Activated T-cell treated with anti-CD3 and anti-CD28 coated beads, Interleukin-2, amount 50 U/mL, for 48 hours (primary cell): Measurements from ENCODE around the gene TJP2.

Source experiments
- DNase-seq, 2 experiments: peaks; one replicate each; pipeline ENCODE4 v3.0.0-alpha.2; 2020

Gene TJP2

DNA sequence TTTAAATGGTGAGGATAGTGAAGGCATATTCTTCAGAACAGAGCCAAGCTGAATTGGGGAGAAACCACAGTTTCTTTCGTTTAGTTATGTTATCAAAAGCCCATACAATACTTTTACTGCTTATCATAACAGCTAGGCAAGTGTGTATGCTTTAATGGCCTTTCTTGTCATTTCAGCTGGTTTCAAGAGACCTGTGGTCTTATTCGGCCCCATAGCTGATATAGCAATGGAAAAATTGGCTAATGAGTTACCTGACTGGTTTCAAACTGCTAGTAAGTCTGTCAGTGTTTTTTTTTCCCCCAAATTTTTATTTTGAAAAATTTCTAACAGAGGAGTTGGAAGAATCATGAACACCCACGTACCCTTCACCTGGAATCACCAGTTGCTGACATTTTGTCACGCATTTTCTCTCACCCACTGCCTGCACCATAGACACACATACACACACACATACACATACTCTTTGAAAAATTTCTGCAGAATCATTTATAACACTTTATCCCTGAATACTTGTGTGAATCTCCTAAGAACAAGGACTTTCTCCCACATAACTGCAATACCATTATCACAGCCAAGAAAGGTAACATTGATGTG, 63.7 kb downstream of the TJP2 start:
- DNase-seq: no peak

GRCh38 chr9:69243116-69243515, 69.0 kb downstream of the TJP2 start:
- DNase-seq: no peak

DNA sequence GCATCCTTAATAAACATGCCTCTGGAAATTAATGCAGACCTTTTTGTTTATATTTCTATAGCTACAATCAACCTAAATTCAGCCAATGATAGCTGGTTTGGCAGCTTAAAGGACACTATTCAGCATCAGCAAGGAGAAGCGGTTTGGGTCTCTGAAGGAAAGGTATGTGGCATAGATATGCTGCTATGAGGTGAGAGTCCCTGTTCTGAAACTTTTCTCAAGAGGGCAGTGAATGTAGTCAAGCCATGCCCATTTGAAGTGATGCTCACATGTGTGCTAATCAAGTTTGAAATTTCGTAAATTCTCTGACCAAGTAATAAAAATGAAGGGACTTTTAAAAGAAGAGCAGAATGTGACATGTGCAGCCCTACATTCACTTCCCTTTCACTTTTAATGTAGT, 72.6 kb downstream of the TJP2 start:
- DNase-seq: no peak

DNA sequence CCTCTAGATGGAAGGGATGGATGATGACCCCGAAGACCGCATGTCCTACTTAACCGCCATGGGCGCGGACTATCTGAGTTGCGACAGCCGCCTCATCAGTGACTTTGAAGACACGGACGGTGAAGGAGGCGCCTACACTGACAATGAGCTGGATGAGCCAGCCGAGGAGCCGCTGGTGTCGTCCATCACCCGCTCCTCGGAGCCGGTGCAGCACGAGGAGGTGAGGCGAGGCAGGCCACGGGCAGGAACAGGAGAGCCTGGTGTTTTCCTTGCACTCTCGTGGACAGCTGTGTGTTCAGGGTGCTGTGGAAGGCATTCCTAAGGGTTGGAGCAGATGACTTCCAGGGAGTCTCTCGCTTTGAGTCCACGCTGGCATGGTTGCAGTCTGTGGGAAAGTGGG, 73.9 kb downstream of the TJP2 start:
- DNase-seq: no peak

DNA sequence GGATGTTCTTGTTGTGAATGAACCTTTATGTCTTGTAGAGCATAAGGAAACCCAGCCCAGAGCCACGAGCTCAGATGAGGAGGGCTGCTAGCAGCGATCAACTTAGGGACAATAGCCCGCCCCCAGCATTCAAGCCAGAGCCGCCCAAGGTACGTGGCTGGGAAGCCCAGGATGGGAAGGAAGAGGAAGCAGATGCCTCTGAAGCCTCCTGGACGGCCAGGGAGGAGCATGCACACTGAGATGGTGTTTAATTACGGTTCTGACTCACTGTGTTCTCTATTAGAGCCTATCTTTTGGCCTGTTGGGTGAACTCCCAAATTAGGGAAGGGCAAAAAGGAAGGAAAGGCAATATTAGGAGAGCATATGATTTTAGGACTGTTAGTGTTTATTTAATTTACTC, 75.3 kb downstream of the TJP2 start:
- no peak for DNase-seq

GRCh38 chr9:69250681-69251080, 76.6 kb downstream of the TJP2 start:
- DNase-seq: no peak

GRCh38 chr9:69252436-69252835, 78.4 kb downstream of the TJP2 start:
- DNase-seq: no peak

GRCh38 chr9:69253057-69253456, 79.0 kb downstream of the TJP2 start:
- DNase-seq: no peak

DNA sequence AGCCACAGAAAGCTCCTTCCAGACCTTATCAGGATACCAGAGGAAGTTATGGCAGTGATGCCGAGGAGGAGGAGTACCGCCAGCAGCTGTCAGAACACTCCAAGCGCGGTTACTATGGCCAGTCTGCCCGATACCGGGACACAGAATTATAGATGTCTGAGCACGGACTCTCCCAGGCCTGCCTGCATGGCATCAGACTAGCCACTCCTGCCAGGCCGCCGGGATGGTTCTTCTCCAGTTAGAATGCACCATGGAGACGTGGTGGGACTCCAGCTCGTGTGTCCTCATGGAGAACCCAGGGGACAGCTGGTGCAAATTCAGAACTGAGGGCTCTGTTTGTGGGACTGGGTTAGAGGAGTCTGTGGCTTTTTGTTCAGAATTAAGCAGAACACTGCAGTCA, 80.1 kb downstream of the TJP2 start:
- DNase-seq: no peak

DNA sequence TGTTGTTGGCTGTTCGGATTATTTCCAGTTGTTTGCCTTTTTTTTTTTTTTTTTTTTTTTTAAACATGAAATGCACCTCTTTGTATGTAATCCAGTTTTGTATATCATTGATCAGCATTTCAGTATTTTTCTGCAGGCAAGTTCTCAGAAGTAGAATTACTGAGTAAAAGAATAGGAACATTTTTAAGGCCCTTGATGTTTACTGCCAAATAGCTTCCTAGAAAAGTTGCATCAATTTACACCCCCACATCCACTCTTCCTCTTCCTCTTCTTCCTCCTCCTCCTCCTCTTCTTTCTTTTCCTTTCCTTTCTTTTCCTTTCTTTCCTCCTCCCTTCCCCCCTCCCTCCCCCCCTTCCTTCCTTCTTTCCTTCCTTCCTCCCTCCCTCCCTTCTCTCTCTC, 81.5 kb downstream of the TJP2 start:
- DNase-seq: no peak

GRCh38 chr9:69258551-69258950, 84.5 kb downstream of the TJP2 start:
- DNase-seq: no peak

DNA sequence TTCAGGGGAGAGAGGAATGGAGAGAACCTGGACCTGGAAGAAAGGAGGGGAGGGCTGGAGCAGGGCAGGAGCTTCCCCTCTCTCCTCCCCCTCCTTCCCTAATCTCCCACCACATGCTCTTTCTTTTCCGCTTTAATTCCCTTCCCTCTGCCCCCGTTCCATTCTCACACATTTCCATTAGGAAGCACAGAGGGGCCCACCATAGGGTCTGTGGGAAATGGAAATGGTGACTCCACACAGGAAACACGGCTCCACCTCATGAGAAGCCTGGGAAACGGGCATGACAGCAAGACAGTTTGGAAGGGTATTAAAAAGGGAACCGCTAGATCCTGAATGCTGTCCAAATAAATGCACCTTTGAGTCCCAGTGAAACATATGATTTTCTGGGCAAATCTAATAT, 86.1 kb downstream of the TJP2 start:
- no peak for DNase-seq

GRCh38 chr9:69261636-69262035, 87.6 kb downstream of the TJP2 start:
- no peak for DNase-seq

DNA sequence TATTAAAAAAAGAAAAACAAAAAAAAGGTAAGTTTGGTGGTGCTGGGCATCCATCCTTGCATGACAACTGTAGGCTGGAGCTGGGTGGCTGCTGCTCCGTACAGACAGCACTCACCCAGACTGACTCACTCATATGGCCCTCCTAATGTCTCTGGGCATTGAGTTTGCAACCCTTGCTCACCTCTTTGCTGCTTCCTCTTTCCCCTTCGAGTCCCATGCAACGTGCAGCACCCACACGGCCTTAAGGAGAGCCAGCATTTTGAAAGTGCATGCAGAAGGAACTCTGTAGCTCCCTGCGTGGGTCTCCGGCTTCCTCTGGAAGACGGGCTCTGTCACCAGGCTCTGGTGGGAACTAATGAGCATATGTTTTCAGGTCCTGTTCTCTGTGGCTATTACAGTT, 90.4 kb downstream of the TJP2 start:
- no peak for DNase-seq

GRCh38 chr9:69265891-69266290, 91.8 kb downstream of the TJP2 start:
- DNase-seq: no peak

- DNase-seq: no peak
These were observed 98.1 kb downstream of the TJP2 start for GRCh38 chr9:69272212-69272611.

GRCh38 chr9:69273161-69273560, 99.1 kb downstream of the TJP2 start:
- DNase-seq: no peak

- DNase-seq: no peak
These were observed 102.7 kb downstream of the TJP2 start for GRCh38 chr9:69276775-69277174.

GRCh38 chr9:69279084-69279731, 105.1 kb downstream of the TJP2 start:
- peak; percentile 43 to 45 for DNase-seq

- no peak for DNase-seq
These were observed 105.7 kb downstream of the TJP2 start for GRCh38 chr9:69279733-69280132.

- no peak for DNase-seq
These were observed 108.9 kb downstream of the TJP2 start for GRCh38 chr9:69283003-69283402.

DNA sequence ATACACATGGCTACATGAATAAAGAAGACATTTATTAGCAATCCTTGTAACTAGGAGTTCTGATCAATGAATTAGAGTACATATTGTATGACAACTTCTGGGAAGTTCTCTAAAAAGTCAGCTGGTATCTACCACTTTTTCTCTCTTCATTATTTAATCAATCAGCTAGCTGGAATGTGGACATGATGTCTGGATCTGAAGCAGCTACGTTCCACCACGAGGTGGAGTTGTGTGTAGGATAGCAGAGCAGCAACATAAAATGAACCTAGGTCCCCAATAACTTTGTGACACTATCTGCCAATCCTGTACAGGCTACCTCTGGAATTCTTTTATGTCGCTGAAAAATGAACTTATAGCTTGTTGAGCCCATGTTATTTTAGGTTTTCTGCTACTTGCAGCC, 118.0 kb downstream of the TJP2 start:
- no peak for DNase-seq

- no peak for DNase-seq
These were observed 119.1 kb downstream of the TJP2 start for GRCh38 chr9:69293156-69293555.

DNA sequence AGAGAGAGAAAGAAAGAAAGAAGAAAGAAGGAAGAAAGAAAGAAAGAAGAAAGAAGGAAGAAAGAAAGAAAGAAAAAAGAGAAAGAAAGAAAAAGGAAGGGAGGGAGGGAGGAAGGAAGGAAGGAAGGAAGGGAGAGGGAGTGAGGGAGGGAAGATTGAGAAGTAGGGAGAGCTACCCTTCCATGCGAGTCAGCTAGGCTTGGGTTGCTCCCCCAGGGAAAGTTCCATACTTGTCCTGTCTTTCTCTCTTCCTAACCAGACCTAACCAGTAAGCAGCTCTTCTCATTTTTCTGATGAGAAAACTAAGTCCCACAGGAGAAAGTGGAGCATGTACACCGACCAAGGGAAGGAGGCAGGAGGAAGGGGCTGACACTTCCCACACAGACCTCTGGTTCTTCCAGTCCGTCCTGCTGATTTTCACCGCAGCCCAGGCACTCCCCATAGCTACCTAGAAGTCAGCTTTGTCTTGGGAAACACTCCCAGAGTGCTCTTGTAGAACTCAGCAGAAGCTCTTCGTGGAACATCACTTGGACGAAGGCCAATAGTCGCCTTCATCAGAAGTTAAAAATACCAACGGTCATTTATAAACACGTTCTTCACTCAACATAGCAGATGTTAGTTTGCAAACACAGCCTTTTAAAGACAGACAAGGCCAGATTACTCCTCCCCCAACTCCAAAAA, 121.9 kb downstream of the TJP2 start:
- no peak for DNase-seq
